H1 (cell line): ENCODE measurements around the gene RRM2.

Experiments used
- BCL11A ChIP-seq, 2 experiments: IDR thresholded peaks; one replicate each; pipeline ENCODE4 v1.6.1; 2011; ENCODE audit warnings: low read depth in 2 of 2, low read length in 2 of 2, mild to moderate bottlenecking in 2 of 2
- CBX8 ChIP-seq: fragments of 300-800, 300-1000 bp; sonication (generic); IDR thresholded peaks from 2 replicates; pipeline ENCODE4 v1.7.1; 2016; ENCODE audit warnings: low read depth, low read length, borderline replicate concordance
- CEBPB ChIP-seq: IDR thresholded peaks from 2 replicates; pipeline ENCODE4 v1.6.1; 2012; ENCODE audit warnings: low read depth, low read length
- CHD2 ChIP-seq: IDR thresholded peaks from 2 replicates; pipeline ENCODE4 v1.6.1; 2012; ENCODE audit warnings: low read length, improper control_type of control experiment
- EZH2 ChIP-seq: fragments of 200-600 bp; sonication (generic); IDR thresholded peaks from 2 replicates; pipeline ENCODE4 v1.7.1; 2012; ENCODE audit warnings: low read depth, mild to moderate bottlenecking, moderate library complexity, low read length, inconsistent platforms; ENCODE audit not compliant: severe bottlenecking
- HDAC6 ChIP-seq: IDR thresholded peaks from one replicate; pipeline ENCODE4 v1.7.1; 2012; ENCODE audit warnings: low read depth, mild to moderate bottlenecking, inconsistent platforms, low read length, moderate library complexity
- KDM5A ChIP-seq: fragments of 200-600 bp; IDR thresholded peaks from 2 replicates; pipeline ENCODE4 v1.7.1; 2012; ENCODE audit warnings: mild to moderate bottlenecking, low read length, inconsistent platforms, mixed read lengths
- POLR2A ChIP-seq, 2 experiments: IDR thresholded peaks; 1 replicate in 1 of 2; 2 replicates in 1 of 2; pipeline ENCODE4 v1.6.1; 2011; ENCODE audit warnings: low read depth in 2 of 2, low read length in 2 of 2, mild to moderate bottlenecking in 2 of 2; ENCODE audit errors: control extremely low read depth in 1 of 2
- POLR2AphosphoS5 ChIP-seq: IDR thresholded peaks from 2 replicates; pipeline ENCODE4 v1.6.1; 2011; ENCODE audit warnings: low read depth, low read length
- SP1 ChIP-seq: IDR thresholded peaks from 2 replicates; pipeline ENCODE4 v1.6.1; 2011; ENCODE audit warnings: low read depth, low read length
- TF ChIP-seq, protein P1 (sequence below), 3 experiments: IDR thresholded peaks; 1 replicate in 2 of 3; 2 replicates in 1 of 3; pipeline versions ENCODE4 v1.5.1 to v1.6.1; 2011; ENCODE audit warnings: low read length in 3 of 3, mild to moderate bottlenecking in 3 of 3, inconsistent platforms in 2 of 3, low read depth in 1 of 3, moderate library complexity in 1 of 3; ENCODE audit not compliant: insufficient read depth in 1 of 3; ENCODE audit errors: control extremely low read depth in 1 of 3

DNA sequence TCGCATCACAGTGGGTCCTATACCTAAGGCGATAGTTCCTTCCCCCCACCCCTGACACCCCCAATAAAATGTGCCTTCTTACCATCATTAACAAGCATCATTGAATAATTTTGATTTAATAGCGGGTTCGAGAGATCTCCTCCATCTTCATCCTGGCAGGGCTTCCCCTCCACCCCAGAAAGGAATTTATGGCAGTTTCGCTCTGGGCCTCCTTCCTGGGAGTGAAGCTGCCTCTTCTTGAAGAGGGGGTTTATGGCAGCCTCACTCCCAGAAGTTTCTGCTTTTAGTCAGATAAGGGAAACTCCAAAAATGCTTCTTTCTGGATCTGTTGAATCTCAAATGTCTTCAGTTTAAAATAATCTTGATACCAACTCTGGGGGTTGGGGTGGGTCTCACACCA, 45.7 kb downstream of the RRM2 start:
- TF ChIP-seq CHD2 (no peak), EZH2 (no peak), BCL11A (IDR thresholded peaks at IDR 0.05; ENCODE audit: low read depth in 2 of 2, low read length in 2 of 2) (no peak), CBX8 (no peak), POLR2AphosphoS5 (no peak), SP1 (no peak), POLR2A (IDR thresholded peaks at IDR 0.05; ENCODE audit: control extremely low read depth in 1 of 2, low read depth in 2 of 2, low read length in 2 of 2) (no peak), CEBPB (no peak), KDM5A (no peak), HDAC6 (no peak)
- TF ChIP-seq, protein P1, sequence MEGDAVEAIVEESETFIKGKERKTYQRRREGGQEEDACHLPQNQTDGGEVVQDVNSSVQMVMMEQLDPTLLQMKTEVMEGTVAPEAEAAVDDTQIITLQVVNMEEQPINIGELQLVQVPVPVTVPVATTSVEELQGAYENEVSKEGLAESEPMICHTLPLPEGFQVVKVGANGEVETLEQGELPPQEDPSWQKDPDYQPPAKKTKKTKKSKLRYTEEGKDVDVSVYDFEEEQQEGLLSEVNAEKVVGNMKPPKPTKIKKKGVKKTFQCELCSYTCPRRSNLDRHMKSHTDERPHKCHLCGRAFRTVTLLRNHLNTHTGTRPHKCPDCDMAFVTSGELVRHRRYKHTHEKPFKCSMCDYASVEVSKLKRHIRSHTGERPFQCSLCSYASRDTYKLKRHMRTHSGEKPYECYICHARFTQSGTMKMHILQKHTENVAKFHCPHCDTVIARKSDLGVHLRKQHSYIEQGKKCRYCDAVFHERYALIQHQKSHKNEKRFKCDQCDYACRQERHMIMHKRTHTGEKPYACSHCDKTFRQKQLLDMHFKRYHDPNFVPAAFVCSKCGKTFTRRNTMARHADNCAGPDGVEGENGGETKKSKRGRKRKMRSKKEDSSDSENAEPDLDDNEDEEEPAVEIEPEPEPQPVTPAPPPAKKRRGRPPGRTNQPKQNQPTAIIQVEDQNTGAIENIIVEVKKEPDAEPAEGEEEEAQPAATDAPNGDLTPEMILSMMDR (IDR thresholded peaks at IDR 0.05; ENCODE audit: control extremely low read depth in 1 of 3, insufficient read depth in 1 of 3, low read depth in 1 of 3, low read length in 3 of 3) = no peak
